GM19372 (cell line): ENCODE results near the gene IDNK.
"Not testable (repeated sequence)": the region's sequence is repeated elsewhere in the genome, so short reads cannot be mapped to it uniquely, and the experiment has no call there.

Source experiments
- ATAC-seq: cut with Tn5 transposase; IDR thresholded peaks from one replicate; pipeline ENCODE4 v1.9.1; 2021; ENCODE audit warnings: mild to moderate bottlenecking, low read depth, moderate library complexity; ENCODE audit not compliant: unreplicated experiment

The IDNK gene

GRCh38 chr9:83622939-83623678 is at the start of gene IDNK:
IDNK (plus strand) TSS chr9:83623143; CDS start chr9:83623172, 29 bp downstream.
- peak; percentile 74 for ATAC-seq

DNA sequence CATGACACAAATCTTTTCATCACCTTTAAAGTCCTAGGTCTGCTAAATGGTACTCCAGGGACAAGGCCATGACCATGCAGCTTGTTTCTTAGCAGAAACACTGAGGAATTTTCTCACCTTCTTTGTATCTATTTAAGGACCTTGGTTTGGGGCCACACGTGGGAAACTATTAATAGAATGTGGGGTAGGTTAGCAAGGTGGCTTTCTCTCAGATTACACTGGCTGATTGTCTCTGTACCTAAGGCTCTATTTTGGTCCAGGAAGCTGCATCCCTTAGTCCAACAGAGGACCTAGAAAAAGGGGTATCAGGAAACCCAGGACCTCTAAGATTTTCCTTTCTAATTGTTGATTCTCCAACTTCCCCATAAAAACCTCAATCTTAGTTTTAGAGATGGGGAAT is 48.5 kb upstream of the IDNK start:
- ATAC-seq = no peak

DNA sequence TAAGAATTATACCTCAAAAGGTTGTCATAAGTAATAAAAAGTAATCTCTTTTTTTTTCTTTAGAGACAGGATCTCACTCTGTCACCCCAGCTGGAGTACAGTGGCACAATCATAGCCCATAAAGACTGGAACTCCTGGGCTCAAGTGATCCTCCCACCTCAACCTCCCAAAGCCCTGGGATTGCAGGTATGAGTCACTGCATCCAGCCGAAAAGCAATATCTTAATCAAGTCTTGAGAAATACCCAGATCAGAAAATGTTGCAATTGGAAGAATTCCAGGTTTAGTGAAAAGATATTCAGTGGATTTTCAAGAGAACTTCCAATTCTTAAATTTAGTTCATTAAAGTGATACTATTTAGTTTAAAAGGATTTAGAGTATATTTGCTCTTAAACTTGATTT is 40.9 kb upstream of the IDNK start:
- ATAC-seq = no peak

DNA sequence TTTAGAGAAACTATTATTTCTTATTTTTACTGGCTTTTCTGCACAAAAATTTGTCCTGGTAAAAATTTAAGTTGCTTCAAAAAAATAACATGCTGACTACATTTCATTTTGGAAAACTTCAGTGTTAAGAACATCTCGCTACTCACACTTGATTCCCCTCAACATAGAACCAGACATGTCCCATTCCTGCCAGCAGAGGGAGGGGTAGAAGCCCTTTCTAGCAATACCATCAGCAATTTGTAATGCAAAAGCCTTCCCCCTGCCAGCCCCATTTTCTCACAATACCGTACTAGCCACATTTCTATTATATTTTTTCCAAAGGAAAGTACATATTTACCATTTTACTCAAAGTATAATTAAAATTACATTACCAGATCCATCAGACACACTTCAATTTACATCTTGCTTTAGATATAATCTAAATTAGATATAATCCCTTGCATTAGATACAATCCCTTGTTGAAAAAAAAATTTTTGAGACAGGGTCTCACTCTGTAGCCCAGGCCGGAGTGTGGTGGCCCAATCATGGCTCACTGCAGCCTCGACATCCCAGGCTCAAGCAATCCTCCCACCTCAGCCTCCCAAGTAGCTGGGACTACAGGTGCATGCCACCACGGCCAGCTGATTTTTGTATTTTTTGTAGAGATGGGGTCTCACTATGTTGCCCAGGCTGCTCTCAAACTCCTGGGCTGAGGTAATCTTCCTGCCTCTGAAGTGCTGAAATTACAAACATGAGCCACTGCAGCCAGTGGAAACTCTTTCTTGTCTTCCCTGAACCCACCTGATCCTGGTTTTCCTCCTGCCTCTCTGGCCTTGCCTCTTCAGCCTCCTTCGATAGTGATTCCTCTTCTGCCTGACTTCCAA is 39.6 kb upstream of the IDNK start:
- ATAC-seq = peak; percentile 88

GRCh38 chr9:83584995-83585394 is 37.9 kb upstream of the IDNK start:
- ATAC-seq = no peak

DNA sequence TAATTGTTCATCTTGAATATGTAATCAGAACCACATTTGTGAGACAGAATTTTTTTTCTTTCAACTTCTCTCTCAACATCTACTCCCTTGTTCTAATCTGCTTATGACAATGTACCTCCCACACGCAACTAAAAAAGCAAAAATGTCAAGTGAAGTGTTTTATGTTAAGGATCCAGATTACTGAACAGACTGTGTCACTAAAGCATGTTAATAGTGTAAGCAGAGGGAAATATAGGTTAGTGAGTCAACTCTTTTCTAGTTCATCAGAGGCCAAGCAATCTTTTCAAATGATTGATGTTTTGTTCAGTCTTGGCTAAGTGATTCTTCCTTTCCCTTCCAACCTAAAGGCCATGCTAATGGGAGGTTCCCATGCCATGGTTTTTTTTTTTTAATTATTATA is 34.7 kb upstream of the IDNK start:
- ATAC-seq = no peak

GRCh38 chr9:83596899-83597504 is 25.9 kb upstream of the IDNK start:
- no peak for ATAC-seq

DNA sequence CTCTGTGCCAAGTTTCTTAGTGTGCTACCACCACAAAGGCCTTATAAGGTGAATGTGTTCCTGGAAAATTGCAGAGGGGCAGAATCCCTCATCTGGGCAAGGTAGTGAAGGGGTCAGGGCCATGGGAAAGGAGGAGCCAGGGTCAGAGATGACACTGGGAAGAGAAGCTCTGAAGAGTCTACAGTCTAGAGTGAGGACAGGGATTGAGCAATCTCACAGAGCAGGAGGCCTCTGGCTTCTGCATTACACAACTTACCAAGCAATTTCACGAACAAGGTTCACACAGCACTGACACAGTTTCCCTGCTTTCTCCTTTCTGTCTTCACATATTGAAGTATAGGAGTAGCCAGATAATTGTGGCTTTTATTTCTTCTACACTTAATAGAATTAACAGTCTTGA is 24.5 kb upstream of the IDNK start:
- ATAC-seq = no peak

DNA sequence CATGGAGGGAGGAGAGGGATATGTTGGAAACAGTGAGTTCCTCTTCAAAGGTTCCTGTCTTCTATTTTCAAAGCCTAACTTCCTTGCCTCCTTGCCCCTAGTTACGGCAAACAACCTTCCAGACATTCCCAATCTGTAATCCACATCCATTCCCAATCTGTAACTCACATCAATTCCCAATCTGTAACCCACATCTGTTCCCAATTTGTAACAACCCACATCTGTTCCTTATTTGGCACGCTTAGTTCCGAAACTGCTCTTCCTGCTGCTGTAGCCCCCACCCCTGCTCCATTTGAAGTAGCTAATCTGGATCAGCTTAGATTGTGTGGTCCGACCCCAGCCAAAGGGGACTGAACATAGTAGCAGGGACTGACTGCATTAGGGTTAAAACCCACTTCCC is 23.9 kb upstream of the IDNK start:
- no peak for ATAC-seq

GRCh38 chr9:83601463-83601862 is 21.5 kb upstream of the IDNK start:
- ATAC-seq = no peak

DNA sequence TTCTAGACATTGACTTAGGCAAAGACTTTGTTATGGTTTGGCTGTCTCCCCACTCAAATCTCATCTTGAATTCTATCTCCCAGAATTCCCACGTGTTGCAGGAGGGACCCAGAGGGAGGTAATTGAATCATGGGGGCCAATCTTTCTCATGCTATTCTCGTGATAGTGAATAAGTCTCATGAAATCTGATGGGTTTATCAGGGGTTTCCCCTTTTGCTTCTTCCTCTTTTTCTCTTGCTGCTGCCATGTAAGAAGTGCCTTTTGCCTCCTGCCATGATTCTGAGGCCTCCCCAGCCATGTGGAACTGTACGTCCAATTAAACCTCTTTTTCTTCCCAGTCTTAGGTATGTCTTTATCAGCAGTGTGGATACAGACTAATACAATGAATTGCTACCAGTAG is 15.3 kb upstream of the IDNK start:
- not testable (repeated sequence) for ATAC-seq

DNA sequence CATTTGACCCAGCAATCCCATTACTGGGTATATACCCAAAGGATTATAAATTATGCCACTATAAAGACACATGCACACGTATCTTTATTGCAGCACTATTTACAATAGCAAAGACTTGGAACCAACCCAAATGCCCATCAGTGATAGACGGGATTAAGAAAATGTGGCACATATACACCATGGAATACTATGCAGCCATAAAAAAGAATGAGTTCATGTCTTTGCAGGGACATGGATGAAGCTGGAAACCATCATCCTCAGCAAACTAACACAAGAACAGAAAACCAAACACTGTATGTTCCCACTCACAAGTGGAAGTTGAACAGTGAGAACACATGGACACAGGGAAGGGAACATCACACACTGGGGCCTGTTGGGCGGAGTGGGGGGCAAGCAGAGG is 9.6 kb upstream of the IDNK start:
- ATAC-seq = not testable (repeated sequence)

DNA sequence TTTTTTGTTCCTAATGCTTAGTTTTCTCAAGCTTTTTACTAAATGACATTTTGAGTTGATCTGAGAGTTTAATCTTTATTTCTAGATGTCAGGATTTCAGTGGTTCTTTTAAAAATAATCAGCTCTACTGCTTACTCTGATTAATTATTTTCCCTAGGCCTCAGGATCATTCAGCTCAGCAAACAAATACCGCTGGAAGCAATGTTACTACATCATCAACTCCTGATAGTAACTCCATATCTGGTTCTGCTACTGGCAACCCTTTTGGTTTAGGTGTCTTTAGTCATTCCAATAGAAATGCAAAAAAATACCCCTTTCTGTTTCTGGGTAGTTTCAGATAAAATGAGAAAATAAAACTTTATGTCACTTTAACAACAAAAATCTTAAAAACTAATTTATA is 5.6 kb upstream of the IDNK start:
- no peak for ATAC-seq

DNA sequence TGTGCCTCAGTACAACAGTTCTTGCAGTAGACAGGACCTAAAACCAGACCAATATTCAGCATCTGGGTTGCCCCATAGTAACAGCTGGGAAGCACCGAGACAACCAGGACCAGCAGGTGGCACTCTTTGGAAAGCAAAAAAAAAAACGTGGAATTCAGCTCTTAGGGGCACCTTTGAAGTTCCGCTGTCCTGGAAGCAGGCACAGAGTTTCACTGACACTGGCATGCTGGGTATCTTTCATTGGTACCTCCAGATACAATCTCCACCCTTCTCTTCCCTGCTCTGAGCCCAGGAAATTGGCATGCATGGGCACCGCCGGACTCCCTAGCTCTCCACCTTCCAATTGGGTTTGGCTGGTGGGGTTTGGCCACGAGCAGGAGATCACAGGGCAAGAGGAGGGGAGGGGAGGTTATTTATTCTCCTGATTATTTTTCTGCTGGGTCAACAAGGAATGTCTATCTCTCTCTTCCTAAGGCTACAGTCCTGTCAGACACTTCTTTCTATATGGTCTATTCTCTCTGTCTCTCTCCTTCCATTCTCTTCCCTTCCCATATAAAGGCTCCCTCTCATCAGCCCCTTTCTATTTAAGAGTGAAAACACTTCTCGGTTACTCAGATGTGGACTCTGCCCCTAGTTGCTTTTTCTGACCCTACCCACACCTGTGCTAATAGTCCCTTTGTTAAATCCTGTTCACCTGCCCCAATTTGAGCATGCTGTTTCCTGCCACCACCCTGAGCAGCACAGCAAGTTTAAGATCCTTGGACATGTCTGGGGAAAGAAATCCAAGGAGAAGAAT is 1.9 kb upstream of the IDNK start:
- no peak for ATAC-seq

- peak; percentile 46 for ATAC-seq
These were observed 457 bp upstream of the IDNK start for GRCh38 chr9:83622433-83622938.

DNA sequence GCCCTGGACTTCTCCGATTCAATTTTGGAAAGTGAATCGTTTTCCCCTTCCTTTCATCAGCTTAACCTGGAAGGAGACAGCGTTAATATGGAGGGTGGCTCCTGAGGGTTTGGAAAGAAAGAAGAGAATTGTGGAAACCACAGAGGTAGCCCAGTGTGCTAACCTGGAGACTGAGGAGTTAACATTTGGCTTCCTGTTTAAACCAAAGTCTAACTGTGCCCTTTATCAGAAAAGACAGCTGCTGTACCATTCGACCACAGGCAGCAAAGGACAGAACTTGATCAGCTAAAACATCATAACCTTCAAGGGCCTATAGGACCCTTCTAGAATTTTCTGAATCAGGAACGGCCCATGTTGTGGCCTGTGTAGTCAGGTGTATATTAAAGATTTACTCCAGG is 735 bp downstream of the IDNK start:
- peak; percentile 24 for ATAC-seq

DNA sequence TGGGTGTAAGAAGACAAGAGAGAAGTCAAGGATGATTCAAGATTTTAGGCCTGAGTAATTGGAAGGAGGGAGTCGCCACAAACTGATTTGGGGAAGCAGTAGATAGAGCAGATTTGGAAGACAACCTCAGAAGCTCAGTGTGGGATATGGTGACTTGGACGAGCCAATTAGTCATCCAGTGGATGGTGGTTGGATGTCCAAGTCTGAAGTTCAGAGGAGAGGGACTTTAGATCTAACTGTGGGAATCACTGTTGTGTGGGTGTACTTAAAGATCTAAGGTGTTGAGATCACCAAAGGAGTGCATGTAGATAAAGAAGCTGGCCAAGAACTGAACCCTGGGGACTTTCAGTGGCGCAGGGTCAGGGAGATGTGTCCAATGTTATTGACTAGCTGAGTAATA is 2.2 kb downstream of the IDNK start:
- no peak for ATAC-seq

DNA sequence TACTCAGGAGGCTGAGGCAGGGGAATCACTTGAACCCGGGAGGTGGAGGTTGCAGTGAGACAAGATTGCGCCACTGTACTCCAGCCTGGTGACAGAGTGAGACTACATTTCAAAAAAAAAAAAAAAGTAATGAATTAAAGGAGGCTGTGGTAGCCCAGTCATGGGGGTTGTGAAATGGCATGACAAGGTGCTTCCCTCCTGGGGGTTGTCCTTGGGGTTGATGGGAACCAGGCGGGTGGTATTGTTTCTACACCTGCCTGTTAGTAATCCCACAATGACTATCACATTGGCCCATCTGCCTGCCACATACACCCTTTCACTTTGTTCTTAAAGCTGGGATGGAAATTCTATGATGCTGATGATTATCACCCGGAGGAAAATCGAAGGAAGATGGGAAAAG is 5.6 kb downstream of the IDNK start:
- no peak for ATAC-seq

DNA sequence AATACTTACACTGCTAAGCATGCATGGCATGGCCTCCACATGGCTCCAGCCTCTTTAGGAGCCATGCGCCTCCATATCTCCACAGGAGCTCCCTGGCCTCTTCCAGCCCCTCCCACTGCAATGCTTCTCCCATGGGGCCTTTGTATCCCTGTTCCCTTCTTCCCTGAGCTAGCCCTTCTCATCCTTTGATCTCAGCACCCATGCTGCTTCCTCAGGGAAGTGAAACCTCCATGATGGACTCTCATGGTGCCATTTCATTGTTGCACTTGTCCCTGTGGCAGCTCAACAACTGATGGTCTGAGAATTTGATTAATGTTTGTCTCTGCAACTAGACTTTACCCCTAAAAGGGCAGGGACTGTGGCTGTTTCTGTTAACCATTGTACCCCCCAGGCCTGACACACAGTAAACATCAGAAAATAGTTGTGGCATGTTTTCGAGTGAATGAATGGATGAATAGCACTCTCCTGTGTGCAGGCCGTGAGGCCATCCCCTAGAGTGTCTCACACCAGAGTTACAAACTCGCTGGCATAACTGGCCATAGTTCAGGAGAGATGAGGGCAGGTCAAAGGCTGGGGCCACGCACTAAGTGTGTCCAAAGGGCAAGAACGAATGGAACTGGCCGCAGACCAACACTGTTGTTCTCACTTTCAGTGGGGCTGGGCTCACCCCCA is 6.6 kb downstream of the IDNK start:
- ATAC-seq = no peak

DNA sequence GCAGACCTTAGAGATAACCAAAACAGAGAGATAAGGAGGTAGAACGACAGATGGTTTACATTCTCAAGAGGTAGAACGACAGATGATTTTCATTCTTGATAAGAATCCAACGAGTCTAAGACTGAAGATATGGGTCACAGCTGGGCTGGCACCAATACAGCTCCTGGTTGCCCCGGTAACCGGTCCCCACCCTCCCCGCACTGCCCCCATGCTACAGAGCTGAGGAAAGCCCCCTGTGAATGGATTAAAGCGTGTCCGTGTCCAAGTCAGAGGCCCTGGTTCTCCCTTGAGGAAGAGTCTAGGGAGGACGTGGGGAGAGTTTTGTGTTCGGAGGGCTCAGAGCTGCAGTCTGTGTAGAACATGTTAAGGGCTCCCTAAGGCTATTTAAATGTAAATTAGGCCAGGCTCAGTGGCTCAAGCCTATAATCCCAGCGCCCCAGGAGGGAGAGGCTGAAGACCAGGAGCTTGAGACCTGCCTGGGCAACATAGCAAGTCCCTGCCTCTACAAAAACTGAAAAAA is 8.1 kb downstream of the IDNK start:
- ATAC-seq = no peak
